Right forelimb (tissue), 1 donor: ENCODE results near the gene COL7A1.
A peak's percentile ranks its signal among the peaks of the same experiment; 100 is the strongest.

Experiments
- DNase-seq: peaks from one replicate; pipeline ENCODE4 v3.0.0-alpha.2; 2018

Gene COL7A1

DNA sequence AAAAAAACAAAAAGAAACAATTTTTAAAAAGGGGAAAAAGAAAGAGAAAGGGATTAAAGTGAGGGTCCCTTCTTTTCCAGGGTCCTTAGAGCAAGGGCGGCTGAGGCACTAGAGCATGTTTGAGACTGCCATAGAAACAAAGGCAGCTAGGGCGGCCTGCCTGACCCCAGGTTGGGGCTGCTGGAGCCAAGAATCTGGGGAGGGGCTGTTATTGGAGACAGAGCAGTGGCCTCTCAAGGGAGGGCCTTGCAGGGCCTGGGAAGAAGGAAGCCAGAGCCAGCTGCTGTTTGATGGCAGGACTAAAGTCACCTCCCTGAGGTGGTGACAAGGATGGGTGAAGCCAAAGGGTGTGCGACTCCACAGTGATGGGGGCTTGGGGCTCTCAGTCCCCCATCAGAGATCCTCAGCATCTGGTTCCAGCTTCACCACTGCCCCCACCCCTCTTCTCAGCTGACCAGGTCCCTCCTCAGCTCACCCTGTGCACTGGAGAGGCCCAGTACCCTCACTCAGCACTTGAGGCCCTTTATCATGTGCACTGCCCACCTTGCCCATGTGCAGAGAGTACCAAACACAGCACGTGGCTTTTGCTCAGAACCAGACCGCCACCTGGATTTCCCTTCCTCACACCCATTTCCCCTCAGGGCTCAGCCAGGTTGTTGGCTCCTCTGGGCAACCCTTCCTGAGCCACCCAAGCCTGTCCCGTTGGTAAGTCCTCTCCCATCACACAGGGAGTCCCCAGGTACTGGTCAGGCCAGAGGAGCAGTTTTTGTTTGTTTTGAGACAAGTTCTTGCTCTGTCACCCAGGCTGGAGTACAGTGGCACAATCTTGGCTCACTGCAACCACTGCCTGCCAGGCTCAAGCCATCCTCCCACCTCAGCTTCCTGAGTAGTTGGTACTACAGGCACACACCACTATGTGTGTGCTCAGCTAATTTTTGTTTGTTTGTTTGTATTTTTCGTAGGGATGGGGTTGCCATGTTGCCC is 24.7 kb upstream of the COL7A1 start:
- DNase-seq: no peak

DNA sequence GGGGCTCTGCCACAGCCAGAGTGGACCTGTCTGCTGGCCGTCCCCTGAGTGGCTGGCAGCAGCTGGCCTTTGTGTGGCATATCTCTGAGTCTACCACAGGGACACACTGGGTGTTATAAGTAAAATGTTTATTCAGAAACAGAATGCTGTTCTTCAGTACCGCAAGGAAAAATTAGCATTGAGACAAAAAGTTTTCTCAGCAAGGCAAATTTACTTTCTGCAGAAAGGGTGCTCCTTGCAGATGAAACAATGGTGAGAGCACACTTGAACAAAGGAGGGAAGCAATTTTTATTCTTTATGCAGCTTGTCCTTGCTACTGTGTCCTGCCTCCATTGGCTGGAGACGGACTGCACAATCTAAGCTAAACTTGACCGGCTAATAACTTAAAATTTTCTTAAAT is 22.4 kb upstream of the COL7A1 start:
- no peak for DNase-seq

DNA sequence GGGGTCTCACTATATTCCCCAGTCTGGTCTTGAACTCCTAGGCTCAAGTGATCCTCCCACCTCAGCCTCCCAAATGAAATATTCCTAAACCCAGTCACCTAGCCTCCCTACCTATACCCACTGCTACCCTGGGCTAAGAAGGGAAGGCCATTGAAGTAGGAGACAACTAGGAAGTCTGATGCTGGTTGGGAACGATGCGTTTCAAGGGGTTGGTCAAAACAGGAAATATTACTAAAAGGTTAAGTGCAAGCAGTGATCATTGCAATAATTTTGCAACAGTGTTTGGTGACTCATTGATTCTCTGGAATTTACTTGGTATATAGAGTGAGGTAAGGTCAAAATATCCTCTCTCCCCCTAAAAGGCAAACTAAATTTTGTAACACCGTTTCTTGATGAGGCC is 18.9 kb upstream of the COL7A1 start:
- DNase-seq: no peak

DNA sequence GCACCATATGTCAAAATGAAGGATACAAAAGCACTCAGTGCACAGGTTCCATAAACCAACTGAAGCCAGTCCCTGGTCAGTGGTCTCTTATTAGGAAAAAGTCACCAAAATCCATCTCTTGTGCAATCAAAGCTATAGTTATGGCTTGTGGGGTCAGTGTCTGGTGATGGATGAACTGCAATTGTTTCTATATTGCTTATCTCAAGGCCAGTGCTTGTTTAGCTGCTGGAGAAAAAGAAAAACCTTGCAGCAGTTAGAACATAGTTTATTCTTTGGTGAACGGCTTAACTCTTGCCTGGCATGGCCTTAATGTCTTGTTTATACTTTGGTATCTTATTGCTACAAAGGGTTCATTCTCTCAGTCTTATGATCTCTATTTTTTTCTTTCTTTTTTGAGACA is 17.2 kb upstream of the COL7A1 start:
- DNase-seq: no peak

DNA sequence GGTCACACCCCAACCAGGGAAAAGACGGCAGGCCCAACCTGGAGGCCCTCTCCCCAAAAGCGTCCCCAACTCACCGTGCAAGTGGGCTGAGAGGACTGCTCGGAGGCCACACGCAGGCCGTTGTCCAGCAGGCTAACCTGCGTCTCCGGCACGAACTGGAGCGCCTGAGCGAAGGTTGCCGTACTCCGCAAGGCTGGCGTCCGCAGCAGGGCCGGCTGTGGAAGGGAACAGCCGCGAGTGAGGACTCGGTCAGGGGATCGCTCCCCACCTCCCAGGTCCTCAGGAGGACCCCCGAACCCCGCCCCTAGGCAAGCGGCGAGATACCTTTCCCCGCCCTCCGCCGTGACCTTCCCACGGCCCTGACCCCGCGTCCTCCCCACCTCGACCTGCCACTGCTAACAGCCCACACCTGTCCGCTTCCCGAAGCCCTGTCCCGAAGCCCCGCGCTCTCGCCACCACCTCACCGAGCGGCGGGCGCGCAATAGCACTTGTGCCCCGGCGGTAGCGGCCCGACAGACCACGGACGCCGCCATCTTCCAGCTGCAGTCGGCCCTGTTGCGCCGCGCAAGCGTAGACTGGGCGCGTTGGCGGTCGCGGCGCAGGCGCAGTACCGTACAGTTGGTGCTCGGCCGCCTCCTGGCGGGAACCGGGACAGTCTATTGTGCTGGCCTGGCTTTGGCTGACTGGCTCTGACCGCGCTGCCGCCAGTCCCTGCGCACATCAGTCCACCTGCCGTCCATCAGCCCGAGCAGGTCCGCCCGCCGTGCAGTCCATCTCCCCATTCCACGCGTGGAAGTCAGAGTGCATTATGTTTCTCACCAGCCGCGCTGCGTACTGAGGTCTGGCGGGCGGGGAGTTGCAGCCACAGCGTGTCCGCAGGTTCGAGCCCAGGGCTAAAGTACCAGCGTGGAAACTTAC is 14.2 kb upstream of the COL7A1 start, which contains the start of gene UQCRC1:
Gene UQCRC1 (minus strand): TSS at position 559 of the 918 bp plus-strand sequence. CDS start 26 bp downstream, at position 533.
- DNase-seq: peak; percentile 94

DNA sequence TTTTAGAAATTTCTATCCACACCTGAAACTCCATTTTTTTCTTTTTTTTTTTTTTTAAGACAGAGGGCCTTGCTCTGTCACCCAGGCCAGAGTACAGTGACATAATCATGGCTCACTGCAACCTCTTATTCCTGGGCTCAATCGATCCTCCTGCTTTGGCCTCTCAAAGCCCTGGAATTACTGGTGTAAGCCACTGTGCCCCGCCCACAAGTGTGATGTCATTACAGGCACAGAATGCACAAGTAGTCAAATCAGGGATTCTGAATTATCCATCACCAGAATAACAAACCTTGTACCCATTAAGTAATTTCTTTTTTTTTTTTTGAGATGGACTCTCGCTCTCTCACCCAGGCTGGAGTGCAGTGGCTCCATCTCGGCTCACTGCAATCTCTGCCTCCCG is 12.4 kb upstream of the COL7A1 start:
- no peak for DNase-seq

DNA sequence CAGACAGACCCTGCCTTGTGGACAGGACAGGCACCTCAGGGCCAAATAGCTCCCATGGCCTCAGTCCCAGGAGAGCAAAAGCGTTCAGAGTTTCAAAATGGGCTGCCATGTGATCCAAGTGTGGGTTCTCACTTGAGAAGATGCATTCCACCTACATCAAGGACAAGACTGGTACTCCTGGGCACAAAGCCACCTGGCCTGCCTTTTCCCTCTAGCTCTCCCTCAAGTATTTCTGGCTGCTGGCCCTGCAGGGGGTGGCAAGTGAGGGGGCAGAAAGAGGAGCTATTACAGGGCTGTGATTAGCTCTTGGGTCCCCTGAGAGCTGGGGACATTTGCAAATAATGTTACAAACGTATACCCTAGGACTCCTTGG is 6.5 kb upstream of the COL7A1 start:
- DNase-seq: no peak

DNA sequence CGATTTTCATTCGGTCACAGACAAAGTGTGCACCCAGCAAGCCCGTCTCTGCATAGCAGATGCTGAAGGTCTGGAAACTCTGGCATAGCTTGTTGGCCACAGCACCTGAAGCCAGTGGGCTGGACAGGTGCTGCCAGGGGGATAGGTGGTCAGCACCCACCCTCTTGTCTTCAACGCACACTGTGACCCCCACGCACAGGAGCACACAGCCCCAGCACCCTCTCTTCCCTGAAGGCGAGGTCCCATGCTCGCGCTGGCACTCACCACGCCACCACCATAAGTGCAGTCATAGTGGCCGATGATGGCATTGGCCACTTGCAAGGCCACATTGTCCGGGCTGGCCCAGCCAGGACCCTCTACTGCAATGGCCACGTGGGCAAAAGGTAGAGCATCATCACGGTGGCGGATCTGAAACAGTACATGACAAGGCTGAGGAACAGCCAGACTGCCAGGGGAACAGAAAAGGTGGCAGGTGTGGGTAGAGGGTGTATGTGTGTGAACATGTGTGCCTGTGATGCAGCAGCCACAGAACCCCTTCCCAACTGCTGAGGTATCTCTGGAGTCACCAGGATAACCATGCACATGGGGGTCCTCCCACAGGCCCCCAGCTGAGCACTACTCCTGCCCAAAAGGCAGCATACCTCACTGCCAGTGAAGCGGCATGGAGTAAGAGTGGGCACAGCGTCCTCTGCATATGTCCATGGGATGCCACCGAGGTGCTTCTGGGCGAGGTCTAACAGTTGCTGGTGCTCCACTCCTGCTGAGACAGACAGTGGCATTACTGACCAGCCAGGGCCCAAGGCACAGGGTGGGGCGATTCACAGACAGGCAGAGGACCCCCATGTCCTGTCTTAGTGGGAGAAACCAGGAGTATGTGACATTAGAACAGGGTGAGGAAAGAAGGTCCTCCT is 5.8 kb upstream of the COL7A1 start:
- no peak for DNase-seq

DNA sequence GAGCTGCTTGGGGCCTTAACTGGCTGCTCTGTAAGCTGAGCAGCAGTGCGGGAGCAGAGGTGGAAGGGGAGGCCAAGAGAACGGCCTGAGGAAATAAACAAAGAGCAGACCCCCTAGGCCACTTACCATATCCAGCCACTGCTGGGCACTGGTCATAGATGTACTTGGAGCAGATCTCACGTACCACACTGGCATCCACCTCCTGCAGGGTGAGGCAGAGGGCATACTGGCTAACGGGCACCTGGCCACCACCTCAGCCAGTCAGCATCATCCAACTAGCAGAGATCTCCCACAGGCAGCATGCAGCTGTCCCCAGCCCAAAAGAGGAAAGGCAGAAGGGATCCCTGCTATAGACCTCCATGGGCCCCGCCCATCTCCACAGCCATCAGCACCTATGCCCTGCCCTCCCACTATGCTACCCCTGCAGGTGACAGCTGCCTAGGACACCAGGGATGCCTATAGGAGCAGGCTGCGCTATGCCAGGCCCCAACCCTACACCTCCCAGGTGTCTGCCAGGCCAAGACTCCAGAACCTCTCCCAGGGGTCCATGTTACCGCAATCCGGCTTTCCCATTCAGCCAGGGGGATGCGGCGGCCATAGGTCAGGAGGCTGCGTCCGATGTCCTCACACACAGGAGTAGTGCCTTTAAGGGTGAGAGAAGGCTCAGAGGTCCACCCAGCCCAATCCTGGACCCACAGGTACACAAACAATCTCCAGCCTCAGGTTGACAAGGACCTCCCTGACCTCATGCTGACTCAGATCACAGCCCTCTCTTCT is 4.6 kb upstream of the COL7A1 start:
- no peak for DNase-seq

DNA sequence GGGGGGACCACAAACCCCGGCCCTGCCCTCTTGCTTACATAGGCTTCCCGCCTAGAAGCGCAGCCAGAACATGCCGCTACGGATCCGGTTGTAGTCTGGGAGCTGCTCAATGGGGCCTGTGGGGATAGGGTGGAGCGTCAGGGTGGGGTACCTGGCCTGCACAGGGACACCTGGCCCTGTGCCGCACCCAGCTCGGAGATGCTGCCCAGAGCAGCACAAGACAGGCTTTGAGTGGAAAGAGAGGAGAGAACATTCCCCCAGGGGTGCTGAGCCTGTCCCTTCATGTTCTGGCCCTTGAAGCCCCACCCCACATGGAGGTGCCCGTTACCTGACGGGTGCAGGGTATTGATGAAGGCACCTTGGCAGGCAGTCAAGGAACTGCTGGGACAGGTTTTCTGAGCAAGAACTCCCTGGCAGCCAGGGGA is 4.0 kb upstream of the COL7A1 start:
- DNase-seq: no peak

DNA sequence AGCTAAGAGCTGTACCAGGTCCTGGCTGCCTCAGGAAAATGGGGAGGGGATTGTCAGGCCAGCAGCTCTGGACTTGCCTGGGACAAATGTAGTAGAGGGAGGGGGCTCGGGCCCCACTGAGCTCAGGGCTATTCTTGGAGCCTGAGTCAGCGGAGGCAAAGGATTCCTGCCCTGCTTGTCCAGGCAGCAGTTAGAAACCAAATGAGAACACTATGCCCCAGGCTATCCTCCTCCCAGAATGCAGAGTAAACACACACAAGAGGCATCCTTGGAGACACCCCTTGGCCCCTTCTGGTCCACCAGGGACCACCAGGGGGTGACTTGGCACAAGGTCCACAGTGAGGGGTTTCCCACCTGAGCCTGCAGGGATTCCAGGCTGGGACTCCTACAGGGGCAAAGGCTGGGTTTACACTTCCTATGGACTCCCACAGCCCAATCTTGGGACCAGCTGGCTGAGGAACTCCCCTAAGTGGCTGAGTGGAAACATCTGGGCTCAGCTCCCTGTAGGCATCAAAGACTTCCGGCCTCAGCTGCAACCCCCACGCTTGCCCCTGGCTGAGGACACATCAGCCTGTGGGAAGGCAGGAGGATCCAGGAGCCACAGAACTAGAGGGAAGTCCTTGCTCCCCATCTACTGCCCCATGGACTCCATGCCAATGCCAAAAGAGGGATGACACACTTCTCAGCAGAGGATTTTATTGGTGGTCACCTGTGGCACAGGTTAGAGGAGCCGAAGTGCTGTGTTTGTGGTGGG is 3.4 kb upstream of the COL7A1 start:
- no peak for DNase-seq

DNA sequence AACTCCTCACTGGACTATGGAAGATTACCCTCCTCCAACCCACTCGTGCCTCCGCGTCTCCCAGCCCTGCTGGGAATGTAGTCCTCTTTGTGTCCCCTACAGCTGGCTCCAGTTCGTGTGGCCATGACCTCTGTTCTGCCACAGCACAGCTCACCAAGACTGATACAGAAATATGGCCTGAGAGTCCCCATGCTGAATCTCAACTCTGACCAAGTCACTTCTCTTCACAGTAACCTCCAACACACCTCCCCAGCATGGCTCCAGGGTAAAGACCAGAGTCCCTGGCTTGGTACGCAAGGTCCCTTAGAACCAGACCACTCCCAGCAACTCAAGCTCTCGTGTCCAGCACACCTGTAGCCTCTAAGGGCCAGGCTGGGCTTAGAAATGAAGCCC is 2.3 kb upstream of the COL7A1 start:
- no peak for DNase-seq

DNA sequence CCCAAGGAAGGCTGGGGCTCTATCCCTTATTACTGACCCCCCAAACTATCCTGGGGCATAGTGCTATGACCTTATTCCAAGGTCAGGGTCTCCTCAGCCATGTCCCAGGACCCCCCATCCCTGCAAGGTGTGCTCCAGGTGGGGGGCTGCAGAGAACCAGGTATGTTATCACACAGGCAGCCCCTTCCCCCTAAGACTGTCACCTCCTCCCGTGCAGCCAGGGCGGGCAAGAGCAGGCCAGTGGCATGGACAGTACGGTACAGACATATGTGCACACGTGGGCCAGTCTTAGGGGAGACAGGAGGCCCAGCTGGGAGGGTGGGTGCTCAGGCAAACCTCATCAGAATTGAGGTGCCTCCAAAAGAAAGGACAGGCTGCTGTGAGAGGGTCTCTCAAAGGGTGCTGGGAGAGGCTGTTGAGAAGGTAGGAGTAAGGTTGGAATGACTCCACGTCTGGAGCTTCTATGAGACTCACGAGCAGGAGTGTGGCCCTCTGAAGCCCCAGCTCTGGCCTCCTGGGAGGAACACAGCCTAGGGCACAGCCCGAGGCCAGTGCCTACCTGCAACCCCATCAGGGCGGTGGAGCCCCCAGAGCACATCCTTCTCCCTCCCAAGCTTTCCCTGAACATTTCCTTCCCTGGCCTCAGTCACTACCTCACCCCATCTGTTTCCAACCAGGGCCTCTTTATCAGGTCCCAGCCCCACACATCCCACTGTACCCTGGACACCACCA is 1.7 kb upstream of the COL7A1 start:
- DNase-seq: no peak

DNA sequence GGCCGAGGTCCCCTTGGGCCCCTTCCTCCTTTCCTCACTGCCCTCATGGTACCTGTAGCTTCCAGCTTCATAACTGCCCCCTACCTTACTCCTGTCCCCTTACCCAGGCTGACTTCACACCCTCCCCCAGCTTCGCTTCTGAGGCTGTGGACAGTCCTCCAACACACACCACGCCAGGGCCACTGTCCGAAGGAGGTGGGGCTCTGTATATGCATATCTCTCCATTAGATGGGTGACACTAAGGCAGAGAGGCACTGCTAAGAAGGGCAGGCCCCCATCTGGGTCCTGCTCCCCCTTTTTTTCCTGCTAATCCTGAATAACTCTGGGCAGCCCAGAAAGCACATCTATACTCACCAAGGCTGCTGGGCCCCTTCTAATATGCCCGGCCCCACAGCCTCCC is 1.0 kb upstream of the COL7A1 start:
- no peak for DNase-seq

DNA sequence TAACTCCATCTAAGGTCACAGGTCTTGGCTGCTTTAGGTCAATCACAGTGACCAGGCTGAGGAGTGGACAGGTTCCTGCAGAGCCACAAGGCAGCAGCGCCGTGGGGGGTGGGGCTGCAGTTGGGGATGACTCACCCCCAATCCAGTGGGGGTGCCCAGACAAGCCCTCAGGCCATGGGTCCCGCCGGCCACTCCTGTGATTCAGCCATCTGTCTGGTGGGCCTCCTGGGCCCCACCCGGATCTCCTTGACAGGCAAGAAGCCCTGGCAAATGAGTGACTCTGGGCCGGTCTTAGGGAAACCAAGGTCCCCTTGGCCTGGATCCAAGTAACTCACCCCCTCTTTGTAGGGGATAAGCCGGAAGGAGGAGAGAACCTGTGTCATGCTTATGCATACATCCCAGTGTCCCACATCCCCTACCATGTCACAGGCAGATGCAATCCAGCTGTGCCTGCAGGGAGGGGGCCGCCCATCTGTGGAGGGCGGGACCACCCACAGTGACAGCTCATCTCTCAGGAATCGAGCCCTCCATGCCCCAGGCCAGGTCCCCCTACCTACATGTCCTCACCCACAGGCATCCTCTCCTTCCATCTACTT is 495 bp upstream of the COL7A1 start:
- DNase-seq: peak; percentile 54

DNA sequence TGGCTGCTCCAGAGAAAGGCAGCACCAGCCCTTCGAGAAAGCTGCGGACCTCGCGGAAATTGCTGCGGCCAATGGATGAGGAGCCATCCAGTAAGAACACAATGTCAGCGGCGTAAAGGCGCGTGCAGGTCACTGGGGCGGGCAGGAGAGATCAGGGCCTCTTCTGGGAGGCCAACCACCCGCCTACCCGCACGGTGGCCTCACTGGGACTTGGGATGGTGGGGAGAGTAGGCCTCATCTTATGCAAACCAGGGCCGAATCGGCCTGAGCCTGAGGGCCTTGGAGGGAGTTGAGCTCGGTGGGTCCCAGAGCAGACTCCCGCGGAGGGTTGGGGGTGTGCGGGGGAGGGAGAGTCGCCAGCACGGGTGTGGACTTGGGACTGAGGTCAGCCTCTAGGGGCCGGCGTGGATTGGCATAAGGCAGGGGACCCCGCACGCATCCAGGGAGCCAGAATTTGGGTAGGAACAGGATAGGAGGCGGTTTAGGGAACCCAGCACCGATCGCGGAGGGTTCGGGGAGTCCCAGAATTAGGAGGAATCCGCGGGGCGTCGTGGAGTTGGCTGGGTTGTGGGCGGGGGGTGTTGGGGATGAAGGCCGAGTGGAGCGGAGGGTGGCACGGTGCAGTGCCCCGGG is 596 bp downstream of the COL7A1 start:
- DNase-seq: no peak

DNA sequence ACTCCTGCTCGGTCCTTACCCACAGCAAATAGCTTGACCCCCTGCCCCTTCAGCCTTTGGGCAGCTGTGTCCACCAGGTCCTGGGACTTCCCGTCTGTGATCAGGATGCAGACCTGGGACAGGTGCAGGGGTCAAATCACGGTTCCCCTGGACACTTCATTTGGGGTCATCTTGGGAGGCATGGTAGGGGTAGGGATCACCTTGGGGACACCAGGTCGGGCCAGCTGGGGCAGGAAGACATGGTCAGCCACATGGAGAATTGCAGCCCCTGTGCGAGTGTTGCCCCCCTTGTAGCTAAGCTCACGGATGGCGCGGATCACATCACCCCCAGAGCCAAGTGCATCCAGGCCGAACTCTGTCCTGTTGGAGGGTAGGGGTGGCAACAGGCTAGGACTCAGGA is 1.8 kb downstream of the COL7A1 start:
- no peak for DNase-seq

DNA sequence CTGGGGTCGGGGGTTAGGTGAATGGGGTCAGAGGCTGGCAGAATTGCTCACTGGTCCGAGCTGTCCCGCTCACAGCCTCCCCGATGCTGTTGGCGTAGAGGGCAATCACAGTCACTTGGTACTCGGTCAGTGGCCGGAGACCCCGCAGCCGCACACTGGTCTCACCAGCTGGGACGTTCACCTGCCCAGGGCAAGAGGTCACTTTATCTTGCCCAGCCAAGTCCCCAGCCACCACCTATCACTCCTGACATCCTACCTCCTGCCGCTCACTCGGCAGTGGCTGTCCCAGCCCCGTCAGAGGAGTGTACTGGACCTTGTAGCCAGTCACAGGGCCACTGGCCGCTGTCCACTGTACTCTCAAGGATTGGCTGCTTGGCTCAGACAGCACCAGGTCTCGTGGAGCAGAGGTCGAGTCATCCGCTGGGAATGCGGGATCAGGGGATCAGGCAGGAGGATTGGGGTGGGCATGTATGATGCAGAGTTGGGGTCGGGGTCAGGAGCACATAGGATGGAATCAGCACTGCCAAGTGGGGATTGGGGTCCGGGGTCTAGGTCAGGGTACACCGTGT is 2.5 kb downstream of the COL7A1 start:
- no peak for DNase-seq
